Activated CD4-positive, alpha-beta T cell treated with anti-CD3 and anti-CD28 coated beads, Interleukin-2, amount 50 U/mL, for 1 hour (primary cell): ENCODE measurements around the gene SYNPO.

Experiments
- DNase-seq: peaks from one replicate; pipeline ENCODE4 v3.0.0-alpha.2; 2020

Gene SYNPO

DNA sequence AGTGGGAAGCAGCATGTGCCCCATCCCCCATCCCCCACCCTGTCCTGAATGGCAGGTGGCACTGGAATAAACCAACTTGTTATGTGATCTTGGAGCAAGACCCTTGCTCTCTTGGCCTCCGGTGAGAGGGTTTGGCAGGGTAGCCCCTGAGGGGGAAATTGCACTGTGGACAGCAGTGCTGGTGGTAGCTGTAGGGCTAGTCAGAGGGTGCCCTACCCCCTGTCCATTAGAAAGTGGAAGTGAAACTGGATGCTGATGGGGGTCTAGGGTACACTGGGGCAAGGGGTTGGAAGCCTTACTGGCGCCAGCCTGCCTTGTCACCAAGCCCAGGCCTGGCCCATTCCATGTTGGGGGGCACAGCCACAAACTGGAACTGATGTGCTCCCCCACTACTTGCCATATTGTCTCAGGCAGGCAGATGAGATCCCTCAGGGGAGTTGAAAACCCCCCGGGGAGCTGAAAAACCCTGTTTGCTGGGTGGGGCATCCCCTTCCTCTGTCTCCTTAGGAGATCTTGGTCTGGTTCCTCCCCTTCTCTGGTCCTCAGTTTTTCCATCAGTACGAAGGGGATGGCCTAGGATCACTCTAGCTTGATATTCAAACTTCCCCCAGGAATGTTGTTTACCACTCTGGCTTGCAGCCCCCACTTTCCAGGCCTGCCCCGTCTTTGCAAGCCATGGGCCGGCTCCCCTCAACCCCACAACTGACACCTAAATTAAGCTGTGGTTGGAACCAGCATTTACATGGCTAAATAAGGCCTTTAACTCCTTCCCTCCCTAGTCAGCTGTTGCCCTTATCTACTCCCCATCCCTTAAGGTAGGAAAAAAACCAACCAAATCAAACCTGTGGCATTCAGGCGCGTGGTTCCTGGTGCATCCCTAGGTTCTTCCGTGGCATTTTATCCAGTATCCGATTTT is 14.4 kb upstream of the SYNPO start:
- no peak for DNase-seq

DNA sequence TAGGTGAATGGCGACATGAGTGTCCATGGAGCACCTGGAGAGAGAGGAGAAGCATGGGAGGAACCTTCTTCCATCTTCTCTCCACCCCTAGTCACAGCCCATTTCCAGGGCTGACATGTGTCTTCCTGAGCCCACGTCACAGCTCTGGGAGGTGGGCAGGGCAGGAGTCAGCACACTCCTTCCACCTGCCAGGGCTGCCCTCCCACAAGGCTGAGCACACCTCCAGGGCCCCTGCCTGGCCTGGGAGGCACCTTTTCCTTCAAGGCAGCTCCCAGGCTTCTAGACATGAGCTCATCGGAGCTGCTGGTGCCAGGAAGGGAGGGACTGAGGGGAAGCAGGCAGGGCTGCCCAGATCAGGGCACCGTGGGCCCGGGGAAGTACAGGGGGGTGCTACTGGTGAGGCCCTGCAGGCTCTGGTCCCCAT is 13.6 kb upstream of the SYNPO start:
- no peak for DNase-seq

DNA sequence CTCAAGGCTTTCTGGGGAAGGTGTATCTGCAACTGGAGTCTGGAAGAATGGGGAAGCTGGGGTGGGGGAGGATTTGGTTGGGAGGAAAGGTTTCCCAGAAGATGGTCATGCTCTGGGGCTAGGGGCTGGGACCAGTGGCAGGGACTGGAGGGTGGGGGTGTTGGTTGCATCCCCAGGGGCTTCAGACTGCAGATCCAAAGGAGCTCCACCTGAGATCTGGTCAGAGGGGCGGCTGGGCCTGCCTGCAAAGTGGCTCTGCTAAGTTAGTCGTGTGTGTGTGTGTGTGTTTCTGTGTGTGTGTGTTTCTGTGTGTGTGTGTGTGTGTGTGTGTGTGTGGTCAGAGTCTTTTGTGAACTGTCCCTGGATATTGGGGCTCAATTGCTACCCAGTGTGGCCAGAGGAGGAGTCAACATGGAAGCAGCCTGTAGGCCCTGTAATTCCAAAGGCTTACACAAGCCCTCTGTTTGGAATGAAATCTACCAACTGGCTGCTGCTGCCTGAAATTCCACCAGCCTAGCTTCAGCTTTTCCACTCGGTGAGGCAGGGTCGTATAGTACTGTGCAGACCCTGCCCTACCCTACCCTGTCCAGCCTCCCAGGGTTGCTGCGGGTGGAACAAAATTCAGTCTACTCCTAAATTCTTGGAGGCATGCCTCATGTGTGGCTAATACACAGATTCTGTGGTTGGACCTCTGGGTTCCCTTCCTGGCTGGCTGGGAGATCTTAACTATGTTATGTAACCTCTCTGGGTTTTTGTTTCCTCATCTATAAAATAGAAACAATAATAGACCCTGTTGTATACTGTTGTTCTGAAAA is 12.5 kb upstream of the SYNPO start:
- no peak for DNase-seq

DNA sequence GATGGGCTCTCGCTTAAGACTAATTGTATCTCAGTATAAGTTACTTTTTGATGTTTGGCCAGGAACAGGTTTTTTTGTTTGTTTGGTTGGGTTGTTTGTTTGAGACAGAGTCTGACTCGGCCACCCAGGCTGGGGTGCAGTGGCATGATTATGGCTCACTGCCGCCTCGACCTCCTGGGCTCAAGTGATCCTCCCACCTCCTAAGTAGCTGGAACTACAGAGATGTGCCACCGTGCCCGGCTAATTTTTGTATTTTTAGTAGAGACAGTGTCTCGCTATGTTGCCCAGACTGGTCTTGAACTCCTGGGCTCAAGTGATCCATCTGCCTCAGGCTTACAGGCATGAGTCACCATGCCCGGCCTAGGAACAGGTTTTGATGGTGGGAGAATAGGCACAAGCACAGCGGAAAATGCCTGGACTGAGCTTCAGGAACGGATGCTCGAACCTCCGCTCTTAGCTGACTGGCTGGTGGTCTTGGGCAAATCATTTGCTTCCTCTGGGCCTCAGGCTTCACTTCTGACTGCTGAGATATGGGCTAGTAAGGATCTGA is 11.4 kb upstream of the SYNPO start:
- no peak for DNase-seq

- DNase-seq = no peak
These were observed 10.4 kb upstream of the SYNPO start for GRCh38 chr5:150630016-150630415.

DNA sequence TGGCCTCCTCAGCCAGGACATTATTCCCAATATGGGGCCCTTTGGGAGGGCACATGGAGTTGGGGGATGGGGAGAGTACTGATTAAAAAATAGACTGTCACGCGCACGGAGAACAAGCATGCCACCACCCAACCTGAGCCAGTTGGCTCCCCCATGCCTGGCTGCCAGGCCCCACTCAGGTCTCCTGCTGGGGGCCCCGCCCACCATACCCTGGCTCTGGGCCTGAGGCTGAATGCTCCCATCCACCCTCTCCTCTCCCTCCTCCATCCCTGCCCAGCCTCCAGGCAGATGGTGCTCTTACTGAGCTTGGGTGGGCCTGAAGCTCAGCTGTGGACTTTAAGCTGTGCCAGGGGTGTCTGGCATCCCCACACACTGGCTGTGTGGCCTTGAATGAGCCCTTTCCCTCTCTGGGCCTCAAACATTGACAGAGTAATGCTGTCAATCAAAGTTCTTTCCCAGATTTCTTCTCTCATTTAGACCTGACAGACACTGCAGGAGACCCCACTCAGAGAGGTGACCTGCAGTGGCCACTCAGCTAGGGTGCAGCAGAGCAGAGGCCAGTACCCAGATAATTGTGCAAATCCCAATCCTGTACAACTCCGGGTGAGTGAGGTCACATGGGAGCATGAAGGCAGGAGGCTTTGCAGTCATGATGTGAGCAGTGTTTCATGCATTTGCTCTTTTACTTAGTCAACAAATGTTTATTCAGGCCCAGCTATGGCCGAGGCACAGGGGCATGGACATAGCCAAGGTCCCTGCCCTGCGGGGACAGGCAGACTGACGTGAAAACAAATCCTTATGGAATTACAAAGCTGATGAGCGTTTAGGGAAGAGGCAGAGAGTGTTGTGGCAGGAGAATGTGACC is 9.8 kb upstream of the SYNPO start:
- no peak for DNase-seq

DNA sequence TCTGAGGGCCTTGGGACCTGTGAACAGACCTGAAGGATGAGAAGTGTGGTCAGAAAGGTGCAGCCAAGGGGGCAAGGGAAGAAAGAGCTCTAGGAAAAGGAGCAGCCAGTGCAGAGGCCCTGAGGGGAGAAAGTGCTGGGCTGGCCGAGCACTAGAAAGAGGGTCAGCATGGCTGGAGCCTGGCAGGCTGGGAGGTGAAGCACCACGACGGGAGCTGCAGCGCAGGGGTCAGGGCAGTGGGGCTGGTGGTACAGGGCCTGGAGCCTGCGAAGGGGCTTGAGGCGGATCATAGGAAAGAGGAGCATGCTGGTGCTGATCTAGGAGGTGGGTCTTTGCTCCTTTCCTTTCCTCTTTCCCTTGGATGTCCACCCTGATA is 9.1 kb upstream of the SYNPO start:
- DNase-seq = no peak

GRCh38 chr5:150632305-150633160 is 7.9 kb upstream of the SYNPO start:
- DNase-seq = no peak

DNA sequence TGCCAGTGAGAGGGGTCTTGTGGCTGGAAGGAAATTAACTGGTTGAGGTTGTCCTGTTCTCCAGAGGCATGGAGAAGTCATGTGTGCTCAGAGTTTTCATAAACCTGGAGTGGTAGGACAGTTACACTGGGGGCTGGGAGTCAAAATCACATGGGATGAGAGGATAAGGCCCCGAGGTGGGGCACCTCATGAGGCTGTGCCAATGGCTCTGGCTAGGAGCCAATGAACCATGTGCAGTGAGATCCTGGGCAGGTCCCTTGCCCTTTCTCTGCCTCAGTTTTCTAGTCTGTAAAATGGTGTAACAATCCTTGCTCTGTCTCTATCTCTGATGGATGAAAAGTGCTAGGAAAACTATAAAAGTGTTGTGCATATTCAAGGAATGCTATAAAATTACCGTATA is 7.0 kb upstream of the SYNPO start:
- DNase-seq = no peak

GRCh38 chr5:150636391-150637244 is 3.8 kb upstream of the SYNPO start:
- DNase-seq = no peak

- DNase-seq = no peak
These were observed 3.0 kb upstream of the SYNPO start for GRCh38 chr5:150637245-150638052.

DNA sequence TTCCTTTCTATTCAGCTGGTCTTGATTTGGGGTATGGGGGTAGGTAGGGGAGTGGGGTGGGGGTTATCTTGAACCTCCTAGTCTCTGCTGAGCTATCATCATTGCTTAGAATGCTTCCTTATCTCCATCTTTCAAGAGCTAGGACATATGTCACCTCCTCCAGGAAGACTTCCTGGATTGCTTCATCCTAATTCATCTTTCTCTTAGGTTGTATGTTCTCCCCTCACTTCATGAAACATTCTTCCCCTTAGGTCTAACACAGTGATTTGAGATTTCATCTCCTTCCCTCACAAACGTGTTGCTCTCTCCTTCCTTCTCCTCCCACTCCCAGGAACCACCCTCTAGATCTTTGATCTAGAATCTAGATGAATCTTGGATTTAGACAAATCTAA is 2.4 kb upstream of the SYNPO start:
- DNase-seq = no peak

DNA sequence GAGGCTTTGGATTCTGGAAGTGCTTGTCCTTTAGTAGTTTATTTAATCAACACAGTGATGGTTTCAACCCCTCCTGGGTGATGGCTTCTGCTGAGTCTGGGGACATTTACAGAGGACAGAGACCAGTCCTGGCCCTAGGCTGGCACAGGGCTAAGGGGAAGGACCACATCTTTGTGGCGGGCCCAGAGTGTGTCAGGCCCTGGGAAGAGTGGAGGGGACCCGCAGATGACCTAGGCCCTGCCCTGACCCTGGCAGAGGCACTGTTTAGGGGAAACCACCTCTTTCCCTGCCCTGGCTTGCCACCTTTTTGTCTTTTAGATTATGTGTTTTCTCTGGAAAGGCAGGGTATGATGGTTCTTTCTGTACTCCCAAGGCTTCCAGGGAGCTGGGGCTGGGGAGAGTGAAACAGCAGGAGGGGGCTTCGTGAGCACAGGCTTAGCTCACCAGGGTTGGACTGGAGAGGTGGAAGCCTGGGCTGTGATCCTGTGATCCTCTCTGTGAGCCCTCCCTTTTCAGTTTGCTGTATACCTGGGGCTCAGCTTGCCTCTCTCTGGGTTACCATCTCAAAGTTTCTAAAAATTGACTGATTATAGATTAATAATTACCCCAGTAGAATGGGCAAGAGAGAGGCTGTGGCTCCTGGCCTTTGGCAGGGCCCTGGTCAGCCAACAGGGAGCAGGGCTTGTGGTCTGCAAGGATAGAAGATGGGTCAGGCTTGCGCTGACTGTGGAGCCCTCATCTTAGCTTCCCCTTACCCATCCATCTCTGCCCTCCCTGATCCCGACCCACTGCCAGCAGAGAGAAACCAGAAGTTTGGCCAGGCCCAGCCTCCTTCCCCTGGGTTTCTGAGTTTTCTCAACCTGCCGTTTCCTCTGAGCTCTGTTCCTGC is 1.7 kb upstream of the SYNPO start:
- DNase-seq = no peak

GRCh38 chr5:150639377-150639692 is 1.1 kb upstream of the SYNPO start:
- DNase-seq = no peak

- DNase-seq = no peak
These were observed 709 bp upstream of the SYNPO start for GRCh38 chr5:150639751-150640150.

DNA sequence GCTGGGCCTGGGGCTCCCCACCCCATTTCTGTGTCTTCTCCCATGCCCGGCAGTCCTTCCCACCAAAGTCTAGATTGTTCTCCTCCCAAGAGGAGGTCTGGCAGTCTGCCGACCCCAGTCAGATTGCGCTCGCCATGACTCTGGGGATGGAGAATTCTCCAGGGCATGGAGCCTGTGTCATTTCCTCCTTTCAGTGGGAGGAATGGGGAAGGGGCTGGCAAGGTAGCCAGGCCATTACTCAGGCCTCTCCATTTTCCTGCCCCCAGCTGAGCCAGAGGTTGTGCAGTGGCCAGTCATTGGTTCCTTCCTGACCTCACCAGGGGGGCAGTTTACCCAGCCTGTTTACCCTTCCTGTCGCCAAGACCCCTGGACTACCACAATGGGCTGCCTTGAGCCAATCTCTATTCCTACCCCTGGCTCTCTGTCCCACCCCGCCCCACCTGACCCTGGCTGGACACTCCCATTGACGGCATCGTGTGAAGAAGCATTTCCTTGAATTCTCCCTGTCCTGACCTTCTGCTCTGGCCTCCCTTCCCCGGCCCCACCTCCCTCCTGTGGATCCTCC is 628 bp downstream of the SYNPO start:
- no peak for DNase-seq

DNA sequence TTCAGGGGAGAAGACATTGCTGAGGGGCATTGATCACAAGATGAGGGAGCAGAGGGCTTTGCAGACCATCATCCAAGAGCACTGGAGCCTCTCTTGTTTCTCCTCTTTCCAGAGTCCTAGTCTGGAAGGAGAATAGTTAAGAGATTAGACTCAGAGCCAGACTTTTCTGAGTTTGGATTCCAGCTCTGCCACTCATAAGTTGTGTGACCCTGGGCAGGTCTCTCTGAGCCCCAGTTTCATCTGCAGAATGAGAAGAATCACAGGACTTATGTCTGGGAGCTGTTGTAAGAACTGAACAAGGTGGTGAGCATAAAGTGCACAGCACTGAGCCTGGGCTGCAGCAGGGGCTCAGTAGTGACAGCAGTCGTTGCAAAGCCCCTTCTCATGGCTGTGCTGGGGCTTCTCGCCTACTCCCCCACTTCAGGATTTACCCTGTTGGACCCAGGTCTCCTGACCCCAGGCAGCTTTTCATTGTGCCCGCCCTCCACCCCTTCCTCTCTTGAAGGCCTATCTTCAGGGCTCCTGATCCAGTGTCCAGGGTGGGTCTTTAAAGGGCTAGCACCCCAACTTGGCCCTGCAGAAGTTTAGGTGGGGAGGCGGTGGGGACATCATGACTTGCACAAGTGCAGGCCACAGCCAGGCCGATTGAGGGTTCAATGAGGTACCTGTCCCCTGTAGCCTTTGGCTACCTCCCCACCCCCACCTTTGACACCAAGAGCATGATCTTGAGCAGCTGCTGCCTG is 1.5 kb downstream of the SYNPO start:
- DNase-seq = no peak

DNA sequence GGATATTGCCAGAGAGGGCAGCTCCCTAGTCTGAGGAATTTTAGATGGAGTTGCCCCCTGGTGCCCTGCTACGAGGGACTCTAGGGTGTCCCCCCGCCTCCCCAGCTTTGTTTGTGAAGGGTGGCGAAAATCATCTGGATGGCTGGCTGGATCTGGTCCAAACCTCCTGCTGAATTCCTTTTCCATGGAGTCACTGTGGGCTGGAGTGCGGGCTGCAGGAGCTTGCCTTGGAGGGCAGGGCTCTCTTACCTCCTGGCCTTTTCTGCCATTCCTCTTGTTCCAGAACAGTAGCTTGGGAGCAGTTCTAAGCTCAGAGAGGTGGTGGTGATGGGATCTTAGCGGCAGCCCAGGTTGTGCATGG is 2.1 kb downstream of the SYNPO start:
- DNase-seq = no peak
